Calu3 (cell line): ENCODE results near the gene CTPS2. TPM values are rescaled to one million over a fixed set of nuclear protein-coding genes. Genes with fewer than 3 reads are reported as not detected.

ENCODE experiments used
- BruUV-seq: library from RNA; stranded (reverse); fragments of 400-500 nt; replicated peaks from 2 replicates; lab custom pipeline; 2021; lab: Mats Ljungman, UMichigan
- CTCF ChIA-PET: fragments of 300-600 bp; sonication (Branson Sonifier 250); formaldehyde crosslinking; loops from one replicate; lab custom pipeline; 2022; ENCODE audit warnings: antibody characterized with exemption; lab: Charles Lee
- DNase-seq: peaks from one replicate; pipeline ENCODE4 v3.0.0; 2022
- H3K27ac Mint-ChIP-seq: one replicate; pipeline ENCODE4 v1.8.0; 2022; ENCODE audit warnings: mixed read lengths; ENCODE audit not compliant: unreplicated experiment
- H3K27me3 Mint-ChIP-seq: one replicate; pipeline ENCODE4 v1.8.0; 2022; ENCODE audit warnings: mixed read lengths; ENCODE audit not compliant: unreplicated experiment
- H3K36me3 Mint-ChIP-seq: one replicate; pipeline ENCODE4 v1.8.0; 2022; ENCODE audit warnings: mild to moderate bottlenecking, moderate library complexity, mixed read lengths; ENCODE audit not compliant: insufficient read depth, unreplicated experiment
- H3K4me1 Mint-ChIP-seq: one replicate; pipeline ENCODE4 v1.8.0; 2022; ENCODE audit warnings: mild to moderate bottlenecking, low read depth, mixed read lengths; ENCODE audit not compliant: unreplicated experiment
- H3K4me3 Mint-ChIP-seq: one replicate; pipeline ENCODE4 v1.8.0; 2022; ENCODE audit warnings: mild to moderate bottlenecking, low read depth, moderate library complexity, mixed read lengths; ENCODE audit not compliant: unreplicated experiment
- H3K9me3 Mint-ChIP-seq: one replicate; pipeline ENCODE4 v1.8.0; 2022; ENCODE audit warnings: low read depth, mixed read lengths; ENCODE audit not compliant: unreplicated experiment
- CTCF ChIP-seq: fragments of 200-600 bp; IDR thresholded peaks from one replicate; pipeline ENCODE4 v1.8.0; 2022; ENCODE audit warnings: antibody characterized with exemption; ENCODE audit not compliant: unreplicated experiment
- intact Hi-C: fragments of 100-400 bp; cut with micrococcal nuclease; formaldehyde crosslinking; loops from one replicate; pipeline ENCODE4 v1.10.0; 2022; ENCODE audit not compliant: unreplicated experiment
- total RNA-seq: library from RNA; stranded (reverse); gene quantifications from 2 replicates; pipeline ENCODE4 v1.2.3, GENCODE V29; 2022

Gene CTPS2
- total RNA-seq, 1 experiment from 2014 or later = 23.2 TPM

GRCh38 chrX:16589211-16589610, 123.3 kb downstream of the CTPS2 start:
- no peak for TF ChIP-seq CTCF
- H3K4me1 Mint-ChIP-seq = no peaks in the 10 kb centered on the region
- H3K4me3 Mint-ChIP-seq = no peak overlapping the region
- intact Hi-C loops = no loop called here
- no peaks in the 10 kb centered on the region for H3K27me3 Mint-ChIP-seq
- no peak for DNase-seq
- BruUV-seq = no TSS peak
- CTCF ChIA-PET = no interaction called here
- H3K36me3 Mint-ChIP-seq = peaks cover 4% of the 10 kb centered on the region
- H3K27ac Mint-ChIP-seq = no peak overlapping the region
- H3K9me3 Mint-ChIP-seq = no peaks in the 10 kb centered on the region

- H3K4me1 Mint-ChIP-seq = no peaks in the 10 kb centered on the region
- peaks cover 4% of the 10 kb centered on the region for H3K36me3 Mint-ChIP-seq
- no peaks in the 10 kb centered on the region for H3K9me3 Mint-ChIP-seq
- DNase-seq = no peak
- no peaks in the 10 kb centered on the region for H3K27me3 Mint-ChIP-seq
- CTCF ChIA-PET = no interaction called here
- no TSS peak for BruUV-seq
- TF ChIP-seq CTCF = no peak
- no peak overlapping the region for H3K27ac Mint-ChIP-seq
- intact Hi-C loops = no loop called here
- no peak overlapping the region for H3K4me3 Mint-ChIP-seq
These were observed 124.2 kb downstream of the CTPS2 start for GRCh38 chrX:16588266-16588665.

- H3K27me3 Mint-ChIP-seq = no peaks in the 10 kb centered on the region
- DNase-seq = no peak
- CTCF ChIA-PET = no interaction called here
- no peak overlapping the region for H3K27ac Mint-ChIP-seq
- H3K9me3 Mint-ChIP-seq = no peaks in the 10 kb centered on the region
- intact Hi-C loops = no loop called here
- no TSS peak for BruUV-seq
- no peak overlapping the region for H3K4me3 Mint-ChIP-seq
- no peak for TF ChIP-seq CTCF
- peaks cover under 1% of the 10 kb centered on the region for H3K36me3 Mint-ChIP-seq
- no peaks in the 10 kb centered on the region for H3K4me1 Mint-ChIP-seq
These were observed 124.6 kb downstream of the CTPS2 start for GRCh38 chrX:16587836-16588235.

GRCh38 chrX:16586377-16587112, 125.9 kb downstream of the CTPS2 start:
- Mint-ChIP-seq H3K4me1 (no peaks in the 10 kb centered on the region), H3K36me3 (no peaks in the 10 kb centered on the region), H3K4me3 (no peak overlapping the region), H3K9me3 (no peaks in the 10 kb centered on the region), H3K27ac (no peak overlapping the region), H3K27me3 (no peaks in the 10 kb centered on the region)
- no peak for TF ChIP-seq CTCF
- BruUV-seq = no TSS peak
- intact Hi-C loops = no loop called here
- no peak for DNase-seq
- CTCF ChIA-PET = no interaction called here
